GM19468 (cell line): ENCODE data around the gene SETD7.

ENCODE experiments used
- ATAC-seq: cut with Tn5 transposase; IDR thresholded peaks from one replicate; pipeline ENCODE4 v1.9.1; 2021; ENCODE audit warnings: mild to moderate bottlenecking, moderate library complexity, moderate number of reproducible peaks; ENCODE audit not compliant: unreplicated experiment; ENCODE audit errors: extremely low read depth

Gene SETD7

GRCh38 chr4:139553751-139554641, 2.0 kb downstream of the SETD7 start:
- no peak for ATAC-seq

GRCh38 chr4:139552517-139553307, 3.3 kb downstream of the SETD7 start:
- ATAC-seq, result no peak

GRCh38 chr4:139550724-139551429, 5.1 kb downstream of the SETD7 start:
- ATAC-seq, result no peak

GRCh38 chr4:139547979-139548378, 8.0 kb downstream of the SETD7 start:
- no peak for ATAC-seq

GRCh38 chr4:139540632-139541031, 15.4 kb downstream of the SETD7 start:
- no peak for ATAC-seq

GRCh38 chr4:139540161-139540560, 15.9 kb downstream of the SETD7 start:
- no peak for ATAC-seq

- ATAC-seq, result no peak
Measured at GRCh38 chr4:139537292-139537691, 18.7 kb downstream of the SETD7 start.

GRCh38 chr4:139535871-139536234, 20.2 kb downstream of the SETD7 start:
- ATAC-seq, result no peak

GRCh38 chr4:139535228-139535870, 20.7 kb downstream of the SETD7 start:
- ATAC-seq, result no peak

GRCh38 chr4:139534287-139534950, 21.6 kb downstream of the SETD7 start:
- no peak for ATAC-seq

GRCh38 chr4:139533511-139533910, 22.5 kb downstream of the SETD7 start:
- ATAC-seq, result no peak

GRCh38 chr4:139532947-139533346, 23.1 kb downstream of the SETD7 start:
- no peak for ATAC-seq

GRCh38 chr4:139530833-139531427, 25.1 kb downstream of the SETD7 start:
- ATAC-seq, result no peak

- peak; percentile 76 for ATAC-seq
Measured at GRCh38 chr4:139528377-139529005, 27.5 kb downstream of the SETD7 start.

- no peak for ATAC-seq
Measured at GRCh38 chr4:139526928-139527327, 29.1 kb downstream of the SETD7 start.

- no peak for ATAC-seq
Measured at GRCh38 chr4:139525414-139525813, 30.6 kb downstream of the SETD7 start.

GRCh38 chr4:139524062-139524631, 31.9 kb downstream of the SETD7 start:
- ATAC-seq, result no peak

GRCh38 chr4:139523076-139523475, 32.9 kb downstream of the SETD7 start:
- no peak for ATAC-seq

GRCh38 chr4:139522457-139522856, 33.6 kb downstream of the SETD7 start:
- ATAC-seq, result no peak
